Measurements from ENCODE around the gene YPEL1. TPM values are rescaled to one million over a fixed set of nuclear protein-coding genes. Genes with fewer than 3 reads are reported as not detected.
A peak's percentile ranks its signal among the peaks of the same experiment; 100 is the strongest.
"Not testable (repeated sequence)": the region's sequence is repeated elsewhere in the genome, so short reads cannot be mapped to it uniquely, and the experiment has no call there.

Gene YPEL1
- total RNA-seq, 1 experiment from 2014 or later: 1.2 TPM

- TF ChIP-seq CTCF (IDR thresholded peaks at IDR 0.05; ENCODE audit: insufficient read depth in 1 of 2, low read depth in 1 of 2, low read length in 1 of 2, severe bottlenecking in 1 of 2, unreplicated experiment in 1 of 2): peak; percentile 55 to 56
Observed at GRCh38 chr22:21726650-21727049, 8.9 kb downstream of the YPEL1 start.

DNA sequence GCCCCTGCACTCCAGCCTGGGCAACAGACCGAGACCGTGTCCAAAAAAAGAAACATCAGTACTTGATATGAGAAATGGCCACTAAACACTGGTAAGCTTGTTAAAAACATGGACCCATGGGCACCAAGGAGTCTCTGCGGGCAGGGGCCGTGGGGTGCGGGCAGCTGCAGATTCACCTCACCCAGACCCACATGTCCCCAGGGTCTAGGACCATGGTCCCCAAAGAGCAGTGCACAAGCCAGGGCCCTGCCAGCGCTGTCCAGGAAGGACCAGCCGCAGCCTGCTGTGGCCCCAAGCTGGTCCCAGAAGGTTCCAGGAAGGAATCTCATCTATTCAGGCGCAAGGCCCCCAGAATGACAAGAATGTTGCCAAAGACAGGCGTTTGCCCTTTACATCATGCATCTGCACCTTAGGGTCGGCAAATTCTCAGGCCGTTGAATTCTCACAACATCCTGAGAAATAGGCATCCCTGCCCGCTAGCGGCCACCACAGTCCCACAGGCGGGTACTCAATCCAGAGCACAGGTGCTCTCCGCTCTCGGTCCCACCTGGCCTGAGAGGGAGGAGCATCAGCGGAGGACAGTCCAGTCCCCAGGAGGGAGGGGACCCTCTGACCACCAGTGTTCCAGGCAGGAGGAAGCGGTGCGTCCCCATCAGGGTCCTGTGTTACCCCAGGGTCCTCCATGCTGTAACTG lies 9.5 kb downstream of the YPEL1 start:
- no peak for TF ChIP-seq CTCF (IDR thresholded peaks at IDR 0.05; ENCODE audit: insufficient read depth in 1 of 2, low read depth in 1 of 2, low read length in 1 of 2, severe bottlenecking in 1 of 2, unreplicated experiment in 1 of 2)
- no peaks in the 10 kb centered on the region for H3K4me1 ChIP-seq
- H3K27me3 ChIP-seq (replicated peaks; ENCODE audit: control insufficient read depth, insufficient read depth, low read length): no peaks in the 10 kb centered on the region
- DNase-seq: no peak
- no TSS peak for BruUV-seq (replicated peaks)
- no peak overlapping the region for H3K27ac Mint-ChIP-seq (ENCODE audit: unreplicated experiment)
- H3K4me3 ChIP-seq (ENCODE audit: low read depth, low read length): no peak overlapping the region
- H3K4me1 Mint-ChIP-seq (ENCODE audit: low read depth, unreplicated experiment): peaks cover 4% of the 10 kb centered on the region
- intact Hi-C loops (cut with micrococcal nuclease; ENCODE audit: unreplicated experiment): loop anchor here (1.0 kb wide), 1 partner anchor 13 kb away; no protein-coding TSS in a partner anchor
- no peak overlapping the region for H3K4me3 Mint-ChIP-seq (ENCODE audit: unreplicated experiment)
- POLR2A ChIA-PET: interaction anchor here (1.2 kb wide), 1 partner anchor 10 kb away, joined by 3 read pairs; no protein-coding TSS in a partner anchor
- no peaks in the 10 kb centered on the region for H3K27me3 Mint-ChIP-seq (ENCODE audit: insufficient read depth, unreplicated experiment)
- H3K9me3 ChIP-seq: no peaks in the 10 kb centered on the region
- H3K9me3 Mint-ChIP-seq (ENCODE audit: unreplicated experiment): no peaks in the 10 kb centered on the region
- H3K36me3 ChIP-seq (ENCODE audit: control insufficient read depth, insufficient read depth, low read length): no peaks in the 10 kb centered on the region
- CTCF ChIA-PET: interaction anchor here (0.6 to 1.1 kb wide), 6 partner anchors 10 to 212 kb away, joined by 3 to 15 read pairs (median 4); partner anchors contain the start of gene YPEL1
- H3K36me3 Mint-ChIP-seq (ENCODE audit: insufficient read depth, unreplicated experiment): no peaks in the 10 kb centered on the region

More at GRCh38 chr22:21726650-21727049, 8.9 kb downstream of the YPEL1 start:
- no peak overlapping the region for H3K4me3 Mint-ChIP-seq (ENCODE audit: unreplicated experiment)
- no peak overlapping the region for H3K27ac Mint-ChIP-seq (ENCODE audit: unreplicated experiment)
- Histone ChIP-seq H3K36me3 (ENCODE audit: control insufficient read depth, insufficient read depth, low read length) (no peaks in the 10 kb centered on the region), H3K4me1 (no peaks in the 10 kb centered on the region), H3K4me3 (ENCODE audit: low read depth, low read length) (no peak overlapping the region), H3K9me3 (no peaks in the 10 kb centered on the region), H3K27me3 (replicated peaks; ENCODE audit: control insufficient read depth, insufficient read depth, low read length) (no peaks in the 10 kb centered on the region)
- peaks cover 4% of the 10 kb centered on the region for H3K4me1 Mint-ChIP-seq (ENCODE audit: low read depth, unreplicated experiment)
- intact Hi-C loops (cut with micrococcal nuclease; ENCODE audit: unreplicated experiment): loop anchor here (1.0 kb wide), 1 partner anchor 13 kb away; no protein-coding TSS in a partner anchor
- DNase-seq: peak; percentile 63 to 69
- no peaks in the 10 kb centered on the region for H3K9me3 Mint-ChIP-seq (ENCODE audit: unreplicated experiment)
- no peaks in the 10 kb centered on the region for H3K27me3 Mint-ChIP-seq (ENCODE audit: insufficient read depth, unreplicated experiment)
- CTCF ChIA-PET: interaction anchor here (0.6 to 1.1 kb wide), 5 partner anchors 9 to 212 kb away, joined by 3 to 15 read pairs (median 4); partner anchors contain the start of gene YPEL1
- no peaks in the 10 kb centered on the region for H3K36me3 Mint-ChIP-seq (ENCODE audit: insufficient read depth, unreplicated experiment)
- POLR2A ChIA-PET: interaction anchor here (1.2 kb wide), 1 partner anchor 10 kb away, joined by 3 read pairs; no protein-coding TSS in a partner anchor
- BruUV-seq (replicated peaks): no TSS peak

DNA sequence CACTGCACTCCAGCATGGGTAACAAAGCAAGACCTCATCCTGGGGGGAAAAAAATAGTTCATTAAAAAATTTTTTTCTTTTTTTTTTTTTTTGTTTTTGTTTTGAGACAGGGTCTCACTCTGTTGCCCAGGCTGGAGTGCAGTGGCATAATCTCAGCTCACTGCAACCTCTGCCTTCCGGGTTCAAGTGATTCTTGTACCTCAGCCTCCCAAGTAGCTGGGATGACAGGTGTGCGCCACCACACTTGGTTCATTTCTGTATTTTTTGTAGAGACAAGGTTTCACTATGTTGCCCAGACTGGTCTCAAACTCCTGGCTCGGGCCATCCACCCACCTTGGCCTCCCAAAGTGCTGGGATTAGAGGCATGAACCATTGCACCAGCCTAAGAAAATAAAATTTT lies 11.1 kb downstream of the YPEL1 start:
- H3K27me3 ChIP-seq (replicated peaks; ENCODE audit: control insufficient read depth, insufficient read depth, low read length); H3K36me3 ChIP-seq (ENCODE audit: control insufficient read depth, insufficient read depth, low read length); CTCF ChIA-PET; intact Hi-C loops (cut with micrococcal nuclease; ENCODE audit: unreplicated experiment); H3K9me3 ChIP-seq; BruUV-seq (replicated peaks); H3K4me3 ChIP-seq (ENCODE audit: low read depth, low read length); DNase-seq; H3K4me1 ChIP-seq; H3K4me1 Mint-ChIP-seq (ENCODE audit: low read depth, unreplicated experiment); H3K36me3 Mint-ChIP-seq (ENCODE audit: insufficient read depth, unreplicated experiment); H3K4me3 Mint-ChIP-seq (ENCODE audit: unreplicated experiment); H3K27me3 Mint-ChIP-seq (ENCODE audit: insufficient read depth, unreplicated experiment); H3K27ac Mint-ChIP-seq (ENCODE audit: unreplicated experiment); POLR2A ChIA-PET; H3K9me3 Mint-ChIP-seq (ENCODE audit: unreplicated experiment): not testable (repeated sequence)

GRCh38 chr22:21721195-21721852 lies 14.3 kb downstream of the YPEL1 start:
- BruUV-seq (replicated peaks); POLR2A ChIA-PET: not testable (repeated sequence)

GRCh38 chr22:21720191-21720859 lies 15.3 kb downstream of the YPEL1 start:
- DNase-seq; H3K36me3 Mint-ChIP-seq (ENCODE audit: insufficient read depth, unreplicated experiment); H3K4me1 ChIP-seq; H3K4me3 ChIP-seq (ENCODE audit: low read depth, low read length); H3K27me3 ChIP-seq (replicated peaks; ENCODE audit: control insufficient read depth, insufficient read depth, low read length); H3K36me3 ChIP-seq (ENCODE audit: control insufficient read depth, insufficient read depth, low read length); intact Hi-C loops (cut with micrococcal nuclease; ENCODE audit: unreplicated experiment); H3K4me3 Mint-ChIP-seq (ENCODE audit: unreplicated experiment); H3K9me3 Mint-ChIP-seq (ENCODE audit: unreplicated experiment); H3K9me3 ChIP-seq; BruUV-seq (replicated peaks); H3K27ac Mint-ChIP-seq (ENCODE audit: unreplicated experiment); H3K27me3 Mint-ChIP-seq (ENCODE audit: insufficient read depth, unreplicated experiment); H3K4me1 Mint-ChIP-seq (ENCODE audit: low read depth, unreplicated experiment): not testable (repeated sequence)
- ChIA-PET CTCF (interaction anchor here (0.7 kb wide), 1 partner anchor 30 kb away, joined by 5 read pairs; no protein-coding TSS in a partner anchor), POLR2A (interaction anchor here (0.7 to 1.7 kb wide), 2 partner anchors 10 to 16 kb away, joined by 5 to 6 read pairs; partner anchors contain the start of gene YPEL1)

More at GRCh38 chr22:21721195-21721852, 14.3 kb downstream of the YPEL1 start:
- H3K36me3 Mint-ChIP-seq (ENCODE audit: insufficient read depth, unreplicated experiment); H3K4me1 ChIP-seq; H3K27ac Mint-ChIP-seq (ENCODE audit: unreplicated experiment); H3K27me3 Mint-ChIP-seq (ENCODE audit: insufficient read depth, unreplicated experiment); H3K36me3 ChIP-seq (ENCODE audit: control insufficient read depth, insufficient read depth, low read length); H3K27me3 ChIP-seq (replicated peaks; ENCODE audit: control insufficient read depth, insufficient read depth, low read length); DNase-seq; H3K4me1 Mint-ChIP-seq (ENCODE audit: low read depth, unreplicated experiment); H3K4me3 Mint-ChIP-seq (ENCODE audit: unreplicated experiment); H3K4me3 ChIP-seq (ENCODE audit: low read depth, low read length); intact Hi-C loops (cut with micrococcal nuclease; ENCODE audit: unreplicated experiment); H3K9me3 ChIP-seq; H3K9me3 Mint-ChIP-seq (ENCODE audit: unreplicated experiment); CTCF ChIA-PET: not testable (repeated sequence)

Measured in Caco-2 (cell line).